Endothelial cell of umbilical vein (primary cell): ENCODE results near the gene ARHGEF25. TPM values are rescaled to one million over a fixed set of nuclear protein-coding genes. Genes with fewer than 3 reads are reported as not detected.
"Not testable (repeated sequence)": the region's sequence is repeated elsewhere in the genome, so short reads cannot be mapped to it uniquely, and the experiment has no call there.

Experiments used
- BruUV-seq: library from RNA; stranded (reverse); fragments of 400-500 nt; replicated peaks from 2 replicates; lab custom pipeline; 2021; lab: Mats Ljungman, UMichigan
- CTCF ChIA-PET: fragments of 300-600, 350-600 bp; sonication (Branson Sonifier 250); formaldehyde crosslinking; loops from one replicate; lab custom pipeline; 2021; ENCODE audit warnings: antibody characterized with exemption, inconsistent platforms; lab: Charles Lee
- POLR2A ChIA-PET: fragments of 300-600, 350-600 bp; sonication (Branson Sonifier 250); formaldehyde crosslinking; loops from one replicate; lab custom pipeline; 2021; ENCODE audit warnings: antibody characterized with exemption, inconsistent platforms; lab: Charles Lee
- DNase-seq: peaks from one replicate; pipeline ENCODE4 v3.0.0-alpha.2; 2011; ENCODE audit warnings: low read depth, low spot score
- FAIRE-seq: peaks from 2 replicates; lab custom pipeline; 2011; peaks lifted over from hg19 to GRCh38; lab: Jason Lieb, UNC
- H2AFZ ChIP-seq: 2 replicates; pipeline ENCODE4 v1.6.0; 2012; ENCODE audit warnings: low read depth, low read length, control low read depth, inconsistent platforms
- H3K27ac ChIP-seq: 2 replicates; pipeline ENCODE4 v1.5.1; 2011; ENCODE audit warnings: low read depth, mild to moderate bottlenecking, control low read depth, low read length, moderate library complexity; ENCODE audit not compliant: insufficient read depth
- H3K27me3 ChIP-seq, 2 experiments: 2 replicates each; pipeline versions ENCODE4 v1.6.0 to v1.6.1; 2011; ENCODE audit warnings: low read length in 2 of 2, mixed read lengths in 1 of 2; ENCODE audit not compliant: control insufficient read depth in 2 of 2, insufficient read depth in 2 of 2
- H3K36me3 ChIP-seq, 2 experiments: 2 replicates in 1 of 2; 3 replicates in 1 of 2; pipeline ENCODE4 v1.5.1; 2011; ENCODE audit warnings: low read length in 2 of 2, mild to moderate bottlenecking in 1 of 2, moderate library complexity in 1 of 2; ENCODE audit not compliant: control insufficient read depth in 2 of 2, insufficient read depth in 2 of 2; ENCODE audit errors: extremely low read depth in 1 of 2
- H3K4me1 ChIP-seq: 3 replicates; pipeline ENCODE4 v1.5.1; 2011; ENCODE audit warnings: mild to moderate bottlenecking, low read length; ENCODE audit not compliant: control insufficient read depth, insufficient read depth; ENCODE audit errors: extremely low read depth
- H3K4me2 ChIP-seq: 2 replicates; pipeline ENCODE4 v1.6.1; 2011; ENCODE audit warnings: low read length, control low read depth, mixed read lengths; ENCODE audit not compliant: insufficient read depth
- H3K4me3 ChIP-seq, 3 experiments: fragments of 200-600 bp in 1 of 3; sonication (generic), shearing (Covaris generic) in 1 of 3; replicated peaks in 1 of 3; 2 replicates each; pipeline ENCODE4 v1.5.1; 2011 to 2016; ENCODE audit warnings: control low read depth in 3 of 3, low read length in 3 of 3, mild to moderate bottlenecking in 2 of 3, inconsistent platforms in 1 of 3, low read depth in 1 of 3, moderate library complexity in 1 of 3; ENCODE audit not compliant: insufficient read depth in 1 of 3
- H3K79me2 ChIP-seq: 2 replicates; pipeline ENCODE4 v1.6.0; 2012; ENCODE audit warnings: low read length, inconsistent platforms; ENCODE audit not compliant: control insufficient read depth, insufficient read depth
- H3K9ac ChIP-seq: replicated peaks from 2 replicates; pipeline ENCODE3; 2011; ENCODE audit warnings: low read length, control low read depth; ENCODE audit not compliant: insufficient read depth; ENCODE audit errors: extremely low read depth
- H3K9me1 ChIP-seq: replicated peaks from 3 replicates; pipeline ENCODE4 v1.6.0; 2011; ENCODE audit warnings: mild to moderate bottlenecking, low read length; ENCODE audit not compliant: control insufficient read depth, insufficient read depth; ENCODE audit errors: extremely low read depth
- H3K9me3 ChIP-seq: replicated peaks from 2 replicates; pipeline ENCODE4 v1.5.1; 2012; ENCODE audit warnings: low read length, inconsistent platforms; ENCODE audit not compliant: control insufficient read depth, insufficient read depth
- H4K20me1 ChIP-seq: replicated peaks from 2 replicates; pipeline ENCODE3; 2011; ENCODE audit warnings: mild to moderate bottlenecking, low read length; ENCODE audit not compliant: control insufficient read depth, insufficient read depth; ENCODE audit errors: extremely low read depth
- FOS ChIP-seq: IDR thresholded peaks from 2 replicates; pipeline ENCODE4 v1.6.1; 2011; ENCODE audit warnings: mild to moderate bottlenecking, low read length, moderate library complexity, borderline replicate concordance; ENCODE audit not compliant: insufficient read depth
- GATA2 ChIP-seq: IDR thresholded peaks from 2 replicates; pipeline ENCODE4 v1.7.0; 2011; ENCODE audit warnings: low read depth, mild to moderate bottlenecking, moderate library complexity, mixed read lengths, low read length; ENCODE audit not compliant: insufficient read length, insufficient read depth
- dilution Hi-C: fragments of 300-500 bp; cut with MboI; formaldehyde crosslinking; loops from one replicate; pipeline ENCODE4 v1.15.0; 2019; ENCODE audit warnings: low sequenced_read_pairs; ENCODE audit not compliant: extremely low pct_ligation_motif_present
- intact Hi-C: fragments of 100-400 bp; cut with micrococcal nuclease; formaldehyde crosslinking; loops from one replicate; pipeline ENCODE4 v1.10.0; 2022
- polyA plus RNA-seq, 4 experiments: library from polyadenylated mRNA; depleted of rRNA in 3 of 4; stranded (reverse) in 3 of 4; unstranded in 1 of 4; fragments of >200 nt; gene quantifications; 2 replicates each; pipeline versions ENCODE4 v1.2.1 to v1.2.3, GENCODE V29; 2011 to 2012; ENCODE audit warnings: missing spikeins in 1 of 4
- total RNA-seq: library from RNA; stranded (reverse); gene quantifications from 2 replicates; pipeline ENCODE4 v1.2.3, GENCODE V29; 2021
- TF ChIP-seq, protein P1 (sequence below), 2 donors: IDR thresholded peaks; 1 replicate in 1 of 2; 2 replicates in 1 of 2; pipeline ENCODE4 v1.5.1; 2011; ENCODE audit warnings: low read length in 2 of 2, mild to moderate bottlenecking in 2 of 2, moderate library complexity in 2 of 2, control low read depth in 1 of 2, inconsistent platforms in 1 of 2, low read depth in 1 of 2; ENCODE audit not compliant: insufficient read depth in 1 of 2; ENCODE audit errors: extremely low read depth in 1 of 2

ARHGEF25 gene
- total and polyA plus RNA-seq, 2 donors (not counting 3 experiments of a cell fraction or from before 2014, with no cell fraction given): 4.7 to 7.4 TPM

GRCh38 chr12:57632958-57633840, 22.0 kb downstream of the ARHGEF25 start, which contains the start of gene B4GALNT1:
Gene B4GALNT1, minus strand, starts transcription at chr12:57633201. Its CDS starts 1,069 bp downstream, at chr12:57632132.
- peak; percentile 61 for DNase-seq
- Histone ChIP-seq H3K4me1 (no peaks in the 10 kb centered on the region), H3K27ac (no peak within 1 kb of the TSS), H4K20me1 (no peaks in the 10 kb centered on the region), H3K4me2 (peak within 1 kb of the TSS; percentile 66), H3K79me2 (no peaks in the 10 kb centered on the region), H3K4me3 (peak within 1 kb of the TSS in 2 of 3 experiments; percentile 24 to 36), H3K9me1 (no peaks in the 10 kb centered on the region), H3K36me3 (no peaks in the 10 kb centered on the region), H2AFZ (peak within 1 kb of the TSS; percentile 67), H3K9ac (no peak within 1 kb of the TSS), H3K9me3 (no peaks in the 10 kb centered on the region), H3K27me3 (peaks cover 27 to 39% of the 10 kb centered on the region in 2 experiments)
- dilution Hi-C loops: no loop called here
- ChIA-PET CTCF (interaction anchor here (0.6 to 6.8 kb wide), 25 partner anchors 10 to 175 kb away, joined by 3 to 126 read pairs (median 4); partner anchors contain the start of genes ARHGEF25, GLI1 and OS9), POLR2A (no interaction called here)
- FAIRE-seq: no peak
- TF ChIP-seq GATA2 (no peak), FOS (peak; percentile 32)
- TF ChIP-seq, protein P1, sequence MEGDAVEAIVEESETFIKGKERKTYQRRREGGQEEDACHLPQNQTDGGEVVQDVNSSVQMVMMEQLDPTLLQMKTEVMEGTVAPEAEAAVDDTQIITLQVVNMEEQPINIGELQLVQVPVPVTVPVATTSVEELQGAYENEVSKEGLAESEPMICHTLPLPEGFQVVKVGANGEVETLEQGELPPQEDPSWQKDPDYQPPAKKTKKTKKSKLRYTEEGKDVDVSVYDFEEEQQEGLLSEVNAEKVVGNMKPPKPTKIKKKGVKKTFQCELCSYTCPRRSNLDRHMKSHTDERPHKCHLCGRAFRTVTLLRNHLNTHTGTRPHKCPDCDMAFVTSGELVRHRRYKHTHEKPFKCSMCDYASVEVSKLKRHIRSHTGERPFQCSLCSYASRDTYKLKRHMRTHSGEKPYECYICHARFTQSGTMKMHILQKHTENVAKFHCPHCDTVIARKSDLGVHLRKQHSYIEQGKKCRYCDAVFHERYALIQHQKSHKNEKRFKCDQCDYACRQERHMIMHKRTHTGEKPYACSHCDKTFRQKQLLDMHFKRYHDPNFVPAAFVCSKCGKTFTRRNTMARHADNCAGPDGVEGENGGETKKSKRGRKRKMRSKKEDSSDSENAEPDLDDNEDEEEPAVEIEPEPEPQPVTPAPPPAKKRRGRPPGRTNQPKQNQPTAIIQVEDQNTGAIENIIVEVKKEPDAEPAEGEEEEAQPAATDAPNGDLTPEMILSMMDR (IDR thresholded peaks at IDR 0.05; ENCODE audit: extremely low read depth in 1 of 2, insufficient read depth in 1 of 2, low read depth in 1 of 2, low read length in 2 of 2): peak; percentile 84 to 94
- no TSS peak for BruUV-seq
- intact Hi-C loops: loop anchor here (1.0 kb wide), 2 partner anchors 12 to 50 kb away; no protein-coding TSS in a partner anchor

DNA sequence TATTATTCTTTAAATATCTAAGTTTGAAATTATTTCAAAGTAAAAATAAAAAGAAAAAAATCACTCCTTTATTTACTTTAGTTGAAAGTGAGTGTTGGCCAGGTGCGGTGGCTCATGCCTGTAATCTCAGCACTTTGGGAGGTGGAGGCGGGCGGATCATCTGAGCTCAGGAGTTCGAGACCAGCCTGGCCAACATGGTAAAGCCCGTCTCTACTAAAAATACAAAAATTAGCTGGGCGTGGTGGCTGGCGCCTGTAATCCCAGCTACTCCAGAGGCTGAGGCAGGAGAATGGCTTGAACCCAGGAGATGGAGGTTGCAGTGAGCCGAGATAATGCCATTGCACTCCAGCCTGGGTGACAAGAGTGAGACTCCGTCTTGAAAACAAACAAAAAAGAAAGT, 25.5 kb downstream of the ARHGEF25 start:
- H3K4me1 ChIP-seq, intact Hi-C loops, dilution Hi-C loops, H3K4me2 ChIP-seq, H4K20me1 ChIP-seq, DNase-seq, H3K9ac ChIP-seq, H3K27ac ChIP-seq, BruUV-seq, H3K79me2 ChIP-seq, H3K4me3 ChIP-seq, H3K9me1 ChIP-seq, H3K9me3 ChIP-seq, FAIRE-seq, H3K36me3 ChIP-seq, POLR2A ChIA-PET, H2AFZ ChIP-seq: not testable (repeated sequence)
- CTCF ChIA-PET: interaction anchor here (1.0 to 3.3 kb wide), 2 partner anchors 14 to 53 kb away, joined by 3 to 28 read pairs; no protein-coding TSS in a partner anchor
- H3K27me3 ChIP-seq: peaks cover 22 to 33% of the 10 kb centered on the region in 2 experiments
